NB4 (cell line): Measurements from ENCODE around the gene GALNT2.

Experiments
- DNase-seq: peaks from one replicate; pipeline ENCODE4 v3.0.0; 2010; ENCODE audit warnings: low read depth
- H3K4me3 ChIP-seq: one replicate; pipeline ENCODE4 v1.5.1; 2011; ENCODE audit warnings: mild to moderate bottlenecking, low read depth, low read length, moderate library complexity
- CTCF ChIP-seq: IDR thresholded peaks from one replicate; pipeline ENCODE4 v1.5.1; 2012; ENCODE audit warnings: low read depth, low read length
- MAX ChIP-seq: IDR thresholded peaks from 2 replicates; pipeline ENCODE4 v1.6.1; 2011; ENCODE audit warnings: low read depth, low read length
- MYC ChIP-seq: IDR thresholded peaks from 2 replicates; pipeline ENCODE4 v1.6.1; 2011; ENCODE audit warnings: low read depth, low read length
- POLR2A ChIP-seq: IDR thresholded peaks from 2 replicates; pipeline ENCODE4 v1.6.1; 2011; ENCODE audit warnings: mild to moderate bottlenecking; ENCODE audit not compliant: insufficient read length; ENCODE audit errors: extremely low read depth

The GALNT2 gene

GRCh38 chr1:230099465-230099864 lies 32.4 kb downstream of the GALNT2 start:
- no peak for TF ChIP-seq POLR2A
- no peak for TF ChIP-seq MAX
- TF ChIP-seq CTCF = no peak
- no peak for TF ChIP-seq MYC
- no peak overlapping the region for H3K4me3 ChIP-seq
- DNase-seq = no peak

GRCh38 chr1:230100932-230101331 lies 33.9 kb downstream of the GALNT2 start:
- no peak for DNase-seq
- TF ChIP-seq CTCF (no peak), MYC (no peak), POLR2A (no peak), MAX (no peak)
- no peak overlapping the region for H3K4me3 ChIP-seq

- no peak for TF ChIP-seq POLR2A
- TF ChIP-seq MYC = no peak
- TF ChIP-seq CTCF = no peak
- no peak for TF ChIP-seq MAX
Observed at GRCh38 chr1:230101556-230101955, 34.5 kb downstream of the GALNT2 start.

GRCh38 chr1:230102046-230102445 lies 35.0 kb downstream of the GALNT2 start:
- no peak overlapping the region for H3K4me3 ChIP-seq
- no peak for TF ChIP-seq MAX
- no peak for TF ChIP-seq CTCF
- no peak for TF ChIP-seq MYC
- no peak for TF ChIP-seq POLR2A
- no peak for DNase-seq

More at GRCh38 chr1:230101556-230101955, 34.5 kb downstream of the GALNT2 start:
- no peak for DNase-seq
- H3K4me3 ChIP-seq = no peak overlapping the region

GRCh38 chr1:230102472-230102871 lies 35.4 kb downstream of the GALNT2 start:
- no peak for TF ChIP-seq MAX
- no peak for TF ChIP-seq MYC
- TF ChIP-seq POLR2A = no peak
- TF ChIP-seq CTCF = no peak
- DNase-seq = no peak
- no peak overlapping the region for H3K4me3 ChIP-seq
